Lower leg skin (tissue), 3 donors: ENCODE results near the gene ERFL.

Source experiments
- CTCF ChIP-seq, 3 donors: fragments of 450-650 bp; IDR thresholded peaks; one replicate each; pipeline ENCODE4 v1.5.1; 2016; ENCODE audit warnings: antibody characterized with exemption in 3 of 3, mild to moderate bottlenecking in 3 of 3, moderate library complexity in 2 of 3
- POLR2A ChIP-seq, 2 donors: fragments of 450-650 bp; IDR thresholded peaks; one replicate each; pipeline ENCODE4 v1.6.1; 2016 to 2017; ENCODE audit warnings: antibody characterized with exemption in 2 of 2, mild to moderate bottlenecking in 1 of 2, moderate library complexity in 1 of 2

DNA sequence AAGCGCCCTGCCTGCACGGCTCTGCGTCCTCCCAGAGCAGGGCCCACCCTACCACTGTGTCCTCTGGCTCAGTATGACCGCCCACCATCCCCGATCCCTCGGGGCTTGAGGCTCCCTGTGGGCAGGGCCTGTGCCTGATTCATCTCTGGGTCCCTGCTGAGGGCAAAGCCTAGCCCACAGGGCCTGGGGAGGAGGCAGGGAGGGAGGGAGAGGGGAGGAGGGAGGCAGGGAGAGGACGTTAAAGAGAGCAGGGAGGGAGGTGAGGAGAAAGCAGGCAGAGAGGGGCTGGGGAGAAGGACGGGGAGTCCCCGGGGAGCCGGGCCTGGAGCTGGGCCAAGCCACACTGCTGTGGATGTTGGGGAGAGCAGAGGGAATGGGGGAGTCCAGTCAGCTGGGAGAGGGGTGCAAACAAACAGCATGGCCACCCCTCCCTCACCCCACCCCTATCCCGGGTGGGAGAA lies 4.0 kb upstream of the ERFL start:
- TF ChIP-seq CTCF (IDR thresholded peaks at IDR 0.05) (no peak), POLR2A (IDR thresholded peaks at IDR 0.05) (no peak)
